ENCODE results near the gene ARRDC1.

Gene ARRDC1

GRCh38 chr9:137640862-137641261 is 35.4 kb downstream of the ARRDC1 start:
- DNase-seq (ENCODE audit: low read depth): no peak

DNA sequence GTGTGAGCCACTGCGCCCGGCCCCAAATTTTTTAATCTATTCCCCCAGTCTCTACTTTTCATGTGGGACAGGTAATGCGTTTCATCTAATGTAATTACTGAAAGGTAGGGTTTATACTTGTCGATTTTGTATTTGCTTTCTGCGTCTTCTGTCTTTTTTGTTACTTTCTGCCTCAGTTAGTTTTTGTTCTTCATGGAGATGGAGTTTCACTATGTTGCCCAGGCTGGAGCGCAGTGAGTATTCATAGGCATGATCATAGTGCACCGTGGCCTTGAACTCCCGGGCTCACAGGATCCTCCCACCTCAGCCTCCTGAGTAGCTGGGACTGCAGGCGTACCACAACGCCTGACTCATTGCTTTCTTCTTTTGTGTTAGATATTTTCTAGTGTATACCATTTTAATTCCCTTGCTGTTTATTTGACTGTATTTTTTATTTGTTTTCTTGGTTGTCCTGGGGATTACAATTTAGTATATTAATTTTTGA is 36.7 kb downstream of the ARRDC1 start:
- DNase-seq (ENCODE audit: low read depth): no peak

DNA sequence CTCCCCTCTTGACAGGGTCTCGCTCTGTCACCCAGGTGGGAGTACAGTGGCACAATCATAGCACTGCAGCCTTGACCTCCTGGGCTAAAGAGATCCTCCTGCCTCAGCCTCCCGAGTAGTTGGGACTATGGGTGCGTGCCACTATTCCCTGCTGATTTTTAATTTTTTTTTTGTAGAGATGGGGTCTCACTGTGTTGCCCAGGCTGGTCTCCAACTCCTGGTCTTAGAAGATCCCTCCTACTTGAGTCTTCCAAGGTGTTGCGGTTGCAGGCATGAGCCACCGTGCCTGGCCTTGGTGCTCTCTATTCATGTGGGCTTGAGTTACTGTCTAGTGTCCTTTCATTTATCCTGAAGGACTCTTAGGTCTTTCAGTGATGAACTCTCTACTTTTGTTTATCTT is 37.4 kb downstream of the ARRDC1 start:
- DNase-seq (ENCODE audit: low read depth): no peak

GRCh38 chr9:137643921-137644320 is 38.4 kb downstream of the ARRDC1 start:
- DNase-seq (ENCODE audit: low read depth): no peak

DNA sequence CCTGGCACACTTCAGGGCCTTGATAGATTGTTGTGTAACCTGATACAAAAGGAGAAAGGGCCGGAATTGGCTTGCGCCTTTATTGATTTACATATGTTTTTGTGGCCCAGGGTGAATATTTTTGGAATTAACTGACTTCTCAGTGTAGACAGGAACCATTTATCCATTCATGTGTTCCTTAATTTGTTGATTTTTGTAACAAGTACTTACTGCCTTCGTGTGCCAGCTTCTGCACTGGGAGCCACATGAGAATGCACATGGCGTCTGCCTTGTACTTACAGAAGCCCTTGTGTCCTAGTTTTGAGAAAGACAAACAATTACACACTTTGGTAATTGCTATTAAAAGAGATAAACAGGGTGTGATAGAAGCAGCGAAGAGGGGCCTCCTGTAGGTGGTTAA is 39.7 kb downstream of the ARRDC1 start:
- DNase-seq (ENCODE audit: low read depth): no peak

- DNase-seq (ENCODE audit: low read depth): no peak
Observed at GRCh38 chr9:137646341-137646740, 40.9 kb downstream of the ARRDC1 start.

- no peak for DNase-seq (ENCODE audit: low read depth)
Observed at GRCh38 chr9:137647096-137647714, 41.7 kb downstream of the ARRDC1 start.

DNA sequence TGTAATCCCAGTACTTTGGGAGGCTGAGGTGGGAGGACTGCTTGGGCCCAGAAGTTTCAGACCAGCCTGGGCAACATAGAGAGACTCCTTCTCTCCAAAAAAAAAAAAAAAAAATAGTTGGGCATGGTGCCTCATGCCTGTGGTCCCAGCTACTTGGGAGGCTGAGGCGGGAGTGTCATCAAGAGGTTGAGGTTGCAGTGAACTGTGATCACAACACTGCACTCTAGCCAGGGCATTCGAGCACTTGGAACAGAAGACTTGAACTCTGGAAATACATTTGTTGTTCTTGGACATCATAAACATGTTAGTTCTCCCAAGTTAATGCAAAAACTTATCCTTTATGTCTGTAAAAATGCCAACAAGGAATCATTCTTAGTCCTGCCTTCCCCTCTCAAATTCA is 42.9 kb downstream of the ARRDC1 start:
- DNase-seq (ENCODE audit: low read depth): no peak

GRCh38 chr9:137649553-137649952 is 44.1 kb downstream of the ARRDC1 start:
- DNase-seq (ENCODE audit: low read depth): no peak

DNA sequence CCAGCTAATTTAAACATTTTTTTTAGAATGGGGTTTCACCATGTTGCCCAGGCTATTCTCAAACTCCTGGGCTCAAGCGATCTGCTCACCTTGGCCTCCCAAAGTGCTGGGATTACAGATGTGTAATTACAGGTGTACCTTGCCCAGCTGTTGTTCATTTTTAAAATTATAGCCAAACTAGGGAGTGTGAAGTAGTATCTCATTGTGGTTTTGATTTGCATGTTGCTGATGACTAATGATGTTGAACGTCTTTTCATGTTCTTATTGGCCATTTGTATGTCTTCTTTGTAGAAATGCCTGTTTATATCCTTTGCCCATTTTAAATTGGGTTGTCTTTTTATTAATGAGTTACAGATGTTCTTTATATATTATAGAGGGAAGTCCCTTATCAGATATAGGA is 44.8 kb downstream of the ARRDC1 start:
- no peak for DNase-seq (ENCODE audit: low read depth)

GRCh38 chr9:137650779-137651178 is 45.3 kb downstream of the ARRDC1 start:
- DNase-seq (ENCODE audit: low read depth): no peak

DNA sequence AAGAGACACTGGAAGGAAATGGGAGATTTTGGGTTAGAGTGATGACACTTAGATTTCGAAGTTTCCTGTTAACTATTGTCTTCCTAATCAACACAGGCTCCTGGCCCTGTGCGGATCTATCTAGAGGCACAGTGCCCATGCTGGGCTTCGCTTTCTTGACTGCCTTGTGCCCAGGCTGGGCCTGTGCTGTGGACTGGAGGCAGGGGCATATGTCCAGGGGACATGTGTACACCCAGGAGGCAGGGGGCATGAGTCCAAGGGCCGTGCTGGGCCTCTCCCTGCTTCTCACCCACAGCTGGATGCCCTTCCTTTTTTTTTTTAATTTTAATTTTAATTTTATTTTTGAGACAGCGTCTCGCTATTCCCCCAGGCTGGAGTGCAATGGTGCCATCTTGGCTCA is 50.9 kb downstream of the ARRDC1 start:
- DNase-seq (ENCODE audit: low read depth): no peak

- no peak for DNase-seq (ENCODE audit: low read depth)
Observed at GRCh38 chr9:137657606-137658005, 52.1 kb downstream of the ARRDC1 start.

DNA sequence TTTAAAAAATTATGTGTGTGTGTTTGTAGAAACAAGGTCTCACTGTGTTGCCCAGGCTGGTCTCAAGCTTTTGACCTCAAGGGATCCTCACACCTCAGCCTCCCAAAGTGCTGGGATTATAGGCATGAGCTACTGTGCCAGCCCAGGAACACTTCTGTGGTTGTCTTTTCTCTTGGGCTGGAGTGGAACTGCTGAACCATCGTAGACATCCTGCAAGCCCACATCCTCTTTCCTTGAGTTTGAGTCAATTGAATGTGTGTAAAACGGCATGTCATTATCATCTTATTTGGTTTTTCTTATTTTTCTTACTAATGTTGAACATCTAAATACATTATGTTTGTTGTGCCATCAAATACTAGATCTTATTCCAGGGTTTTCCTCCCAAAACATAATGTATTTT is 53.3 kb downstream of the ARRDC1 start:
- no peak for DNase-seq (ENCODE audit: low read depth)

DNA sequence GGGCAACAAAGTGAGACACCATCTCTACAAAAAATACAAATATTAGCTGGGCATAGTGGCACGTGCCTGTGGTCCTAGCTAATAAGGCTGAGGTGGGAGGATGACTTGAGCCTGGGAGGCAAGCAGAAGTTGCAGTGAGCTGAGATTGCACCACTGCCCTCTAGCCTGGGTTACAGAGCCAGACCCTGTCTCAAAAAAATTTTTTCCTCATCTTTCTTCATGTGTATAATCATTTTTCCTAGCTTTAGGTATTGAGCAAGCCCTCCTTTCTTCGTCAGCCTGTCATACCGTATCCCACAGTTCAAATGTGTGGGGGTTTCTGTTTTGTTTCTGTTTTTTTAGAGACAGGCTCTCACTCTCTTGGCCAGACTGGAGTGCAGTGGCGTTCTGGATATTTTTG is 54.7 kb downstream of the ARRDC1 start:
- no peak for DNase-seq (ENCODE audit: low read depth)

GRCh38 chr9:137663584-137663983 is 58.1 kb downstream of the ARRDC1 start:
- DNase-seq (ENCODE audit: low read depth): no peak

DNA sequence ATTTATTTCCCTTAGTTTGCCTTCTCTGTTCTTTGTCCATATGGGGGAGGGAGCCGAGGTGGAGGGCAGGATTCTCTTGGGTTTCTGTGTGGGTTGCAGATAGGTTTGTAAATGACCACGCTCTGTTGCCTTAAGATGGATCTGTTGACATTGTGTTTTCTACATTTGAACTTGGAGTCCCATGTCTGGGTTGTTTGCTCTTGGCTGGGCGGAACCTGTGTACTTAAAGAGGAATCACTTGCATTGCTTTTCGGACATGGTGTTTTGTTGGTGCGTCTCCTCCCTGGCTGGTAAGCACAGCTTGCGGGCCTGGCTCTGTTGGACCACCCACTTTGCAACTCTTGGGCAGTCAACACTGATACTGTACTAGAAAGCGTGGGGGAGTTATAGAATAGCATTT is 59.2 kb downstream of the ARRDC1 start:
- DNase-seq (ENCODE audit: low read depth): no peak

Measured in activated T-helper 9 cell treated with anti-CD3 and anti-CD28 coated beads, Interleukin-2, amount 50 U/mL, for 16 hours (primary cell).